Amniotic epithelial cell (primary cell): ENCODE results near the gene PLA2G2C.
A peak's percentile ranks its signal among the peaks of the same experiment; 100 is the strongest.

Experiments
- DNase-seq: peaks from one replicate; pipeline ENCODE4 v3.0.0-alpha.2; 2010; ENCODE audit warnings: low read depth

The PLA2G2C gene

GRCh38 chr1:20152599-20152930, 33.8 kb downstream of the PLA2G2C start:
- no peak for DNase-seq

GRCh38 chr1:20151906-20152598, 34.3 kb downstream of the PLA2G2C start:
- peak; percentile 36 for DNase-seq

- no peak for DNase-seq
Observed at GRCh38 chr1:20150969-20151368, 35.3 kb downstream of the PLA2G2C start.

GRCh38 chr1:20150326-20150705, 36.0 kb downstream of the PLA2G2C start:
- no peak for DNase-seq

GRCh38 chr1:20149601-20150325, 36.6 kb downstream of the PLA2G2C start:
- DNase-seq: no peak

- DNase-seq: no peak
Observed at GRCh38 chr1:20148571-20149500, 37.5 kb downstream of the PLA2G2C start.

GRCh38 chr1:20147846-20148570, 38.3 kb downstream of the PLA2G2C start:
- no peak for DNase-seq

GRCh38 chr1:20143734-20144565, 42.4 kb downstream of the PLA2G2C start:
- no peak for DNase-seq

- no peak for DNase-seq
Observed at GRCh38 chr1:20143318-20143717, 43.0 kb downstream of the PLA2G2C start.

GRCh38 chr1:20142001-20142710, 44.2 kb downstream of the PLA2G2C start:
- no peak for DNase-seq

GRCh38 chr1:20141466-20141865, 44.9 kb downstream of the PLA2G2C start:
- DNase-seq: no peak

- DNase-seq: no peak
Observed at GRCh38 chr1:20141001-20141400, 45.3 kb downstream of the PLA2G2C start.

GRCh38 chr1:20139776-20140612, 46.3 kb downstream of the PLA2G2C start:
- DNase-seq: no peak

GRCh38 chr1:20138961-20139550, 47.3 kb downstream of the PLA2G2C start, which contains the start of gene PLA2G2F:
PLA2G2F (plus strand) TSS chr1:20139323; CDS start chr1:20139428, 105 bp downstream.
- no peak for DNase-seq

- no peak for DNase-seq
Observed at GRCh38 chr1:20138346-20138745, 48.0 kb downstream of the PLA2G2C start.

GRCh38 chr1:20137604-20138003, 48.7 kb downstream of the PLA2G2C start:
- DNase-seq: no peak

GRCh38 chr1:20137055-20137454, 49.3 kb downstream of the PLA2G2C start:
- DNase-seq: no peak

GRCh38 chr1:20136249-20136648, 50.1 kb downstream of the PLA2G2C start:
- no peak for DNase-seq

- DNase-seq: no peak
Observed at GRCh38 chr1:20134995-20135394, 51.3 kb downstream of the PLA2G2C start.
